ENCODE data around the gene PPP6R1. TPM values are rescaled to one million over a fixed set of nuclear protein-coding genes. Genes with fewer than 3 reads are reported as not detected.

PPP6R1 gene
- total RNA-seq, 1 experiment from 2014 or later: 96.7 TPM

DNA sequence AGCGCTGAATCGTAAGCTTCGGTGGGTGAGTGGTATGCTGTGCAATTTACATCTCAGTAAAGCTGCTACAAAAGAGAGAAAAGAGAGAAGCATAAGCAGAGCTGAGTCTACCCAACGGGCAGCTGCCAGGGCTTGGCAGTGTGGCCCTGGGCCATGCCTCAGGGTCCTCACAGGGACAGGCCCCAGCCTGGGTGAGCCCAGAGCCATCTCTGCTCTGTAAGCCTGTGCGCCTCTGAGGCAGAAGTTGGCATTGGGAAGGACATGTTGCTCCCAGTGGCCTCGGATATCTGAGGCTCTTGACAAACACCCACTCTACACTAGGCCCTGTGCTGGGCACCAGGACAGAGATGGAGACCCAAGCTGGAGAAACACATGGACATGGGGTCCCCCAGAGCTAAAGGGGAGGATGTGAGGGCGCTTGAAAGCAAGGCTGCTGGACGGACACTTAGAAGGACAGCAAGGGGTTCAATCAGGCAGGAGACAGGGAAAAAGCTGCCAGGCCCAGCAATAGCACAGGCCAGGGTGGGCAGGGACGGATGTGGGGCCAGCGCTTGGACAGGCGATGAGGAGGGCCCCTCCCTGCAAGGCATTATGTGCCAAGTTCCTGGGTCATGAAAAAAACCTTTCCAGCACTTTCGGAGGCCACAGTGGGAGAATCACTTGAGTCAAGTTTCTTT is 14.7 kb downstream of the PPP6R1 start:
- H3K27me3 ChIP-seq (ENCODE audit: insufficient read depth, low read length): no peaks in the 10 kb centered on the region
- ChIA-PET CTCF (no interaction called here), POLR2A (no interaction called here), RAD21 (ENCODE audit: low non-redundant PET in 1 of 2, low total read pairs in 2 of 2, uncharacterized antibody in 2 of 2, unreplicated experiment in 2 of 2) (no interaction called here)
- peaks cover 32 to 40% of the 10 kb centered on the region in 2 experiments for H3K36me3 ChIP-seq (ENCODE audit: control insufficient read depth in 1 of 2, insufficient read depth in 2 of 2, low read length in 2 of 2)
- no peak overlapping the region for H3K9ac ChIP-seq (ENCODE audit: low read length)
- TF ChIP-seq EZH2phosphoT487 (IDR thresholded peaks at IDR 0.05; ENCODE audit: borderline replicate concordance): no peak
- no peak for TF ChIP-seq FOSL1 (IDR thresholded peaks at IDR 0.05; ENCODE audit: low read depth)
- no peak for TF ChIP-seq RAD21 (IDR thresholded peaks at IDR 0.05; ENCODE audit: low read depth)
- TF ChIP-seq JUND (IDR thresholded peaks at IDR 0.05): no peak
- TF ChIP-seq EZH2 (IDR thresholded peaks at IDR 0.05): no peak
- no peak for TF ChIP-seq SIN3A (IDR thresholded peaks at IDR 0.05; ENCODE audit: low read depth)
- no peak for TF ChIP-seq SP1 (IDR thresholded peaks at IDR 0.05; ENCODE audit: low read depth)
- no peak for TF ChIP-seq MAX (IDR thresholded peaks at IDR 0.05)
- TF ChIP-seq REST (IDR thresholded peaks at IDR 0.05; ENCODE audit: low read depth): no peak
- H3K27ac ChIP-seq (ENCODE audit: low read depth, low read length): no peak overlapping the region
- H3K79me2 ChIP-seq (ENCODE audit: insufficient read depth, low read length): peaks cover 36% of the 10 kb centered on the region
- H3K4me3 ChIP-seq (replicated peaks in 1 of 2; ENCODE audit: low read depth in 1 of 2, low read length in 2 of 2): no peak overlapping the region
- BruUV-seq (replicated peaks): no TSS peak
- no peaks in the 10 kb centered on the region for H3K9me2 ChIP-seq (ENCODE audit: insufficient read depth)
- no peak overlapping the region for H3K4me2 ChIP-seq (ENCODE audit: low read length)
- DNase-seq (ENCODE audit: low read depth, low spot score) (no peak), ATAC-seq (no peak)
- no peak overlapping the region for H2AFZ ChIP-seq (ENCODE audit: low read depth, low read length, poor library complexity, severe bottlenecking)
- intact Hi-C loops (cut with micrococcal nuclease): no loop called here
- no peaks in the 10 kb centered on the region for H3K4me1 ChIP-seq (ENCODE audit: control insufficient read depth in 1 of 2, insufficient read depth in 2 of 2, low read length in 2 of 2)
- H4K20me1 ChIP-seq (ENCODE audit: insufficient read depth): no peaks in the 10 kb centered on the region
- no peaks in the 10 kb centered on the region for H3K9me3 ChIP-seq (ENCODE audit: control insufficient read depth in 1 of 2, insufficient read depth in 1 of 2, low read depth in 1 of 2, low read length in 2 of 2)
